Vein endothelial cell (primary cell): ENCODE data around the gene ARHGEF11. TPM values are rescaled to one million over a fixed set of nuclear protein-coding genes. Genes with fewer than 3 reads are reported as not detected.

ENCODE experiments used
- small RNA-seq: library from RNA; depleted of rRNA; stranded (forward); fragments of <200 nt; gene quantifications from one replicate; pipeline ENCODE3, GENCODE V24; 2012
- total RNA-seq: library from RNA; depleted of rRNA; stranded (reverse); fragments of >200 nt; gene quantifications from 2 replicates; pipeline ENCODE4 v1.2.3, GENCODE V29; 2012

ARHGEF11 gene, protein sequence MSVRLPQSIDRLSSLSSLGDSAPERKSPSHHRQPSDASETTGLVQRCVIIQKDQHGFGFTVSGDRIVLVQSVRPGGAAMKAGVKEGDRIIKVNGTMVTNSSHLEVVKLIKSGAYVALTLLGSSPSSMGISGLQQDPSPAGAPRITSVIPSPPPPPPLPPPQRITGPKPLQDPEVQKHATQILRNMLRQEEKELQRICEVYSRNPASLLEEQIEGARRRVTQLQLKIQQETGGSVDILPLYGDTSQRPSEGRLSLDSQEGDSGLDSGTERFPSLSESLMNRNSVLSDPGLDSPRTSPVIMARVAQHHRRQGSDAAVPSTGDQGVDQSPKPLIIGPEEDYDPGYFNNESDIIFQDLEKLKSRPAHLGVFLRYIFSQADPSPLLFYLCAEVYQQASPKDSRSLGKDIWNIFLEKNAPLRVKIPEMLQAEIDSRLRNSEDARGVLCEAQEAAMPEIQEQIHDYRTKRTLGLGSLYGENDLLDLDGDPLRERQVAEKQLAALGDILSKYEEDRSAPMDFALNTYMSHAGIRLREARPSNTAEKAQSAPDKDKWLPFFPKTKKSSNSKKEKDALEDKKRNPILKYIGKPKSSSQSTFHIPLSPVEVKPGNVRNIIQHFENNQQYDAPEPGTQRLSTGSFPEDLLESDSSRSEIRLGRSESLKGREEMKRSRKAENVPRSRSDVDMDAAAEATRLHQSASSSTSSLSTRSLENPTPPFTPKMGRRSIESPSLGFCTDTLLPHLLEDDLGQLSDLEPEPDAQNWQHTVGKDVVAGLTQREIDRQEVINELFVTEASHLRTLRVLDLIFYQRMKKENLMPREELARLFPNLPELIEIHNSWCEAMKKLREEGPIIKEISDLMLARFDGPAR (N-terminal part only)
- 32.7 and 34.0 TPM in 2 replicates for total RNA-seq

GRCh38 chr1:157045250-157046218 is at the start of gene ARHGEF11:
Gene ARHGEF11 (minus strand): TSS chr1:157045742. CDS start chr1:157044330, 1,412 bp downstream.

DNA sequence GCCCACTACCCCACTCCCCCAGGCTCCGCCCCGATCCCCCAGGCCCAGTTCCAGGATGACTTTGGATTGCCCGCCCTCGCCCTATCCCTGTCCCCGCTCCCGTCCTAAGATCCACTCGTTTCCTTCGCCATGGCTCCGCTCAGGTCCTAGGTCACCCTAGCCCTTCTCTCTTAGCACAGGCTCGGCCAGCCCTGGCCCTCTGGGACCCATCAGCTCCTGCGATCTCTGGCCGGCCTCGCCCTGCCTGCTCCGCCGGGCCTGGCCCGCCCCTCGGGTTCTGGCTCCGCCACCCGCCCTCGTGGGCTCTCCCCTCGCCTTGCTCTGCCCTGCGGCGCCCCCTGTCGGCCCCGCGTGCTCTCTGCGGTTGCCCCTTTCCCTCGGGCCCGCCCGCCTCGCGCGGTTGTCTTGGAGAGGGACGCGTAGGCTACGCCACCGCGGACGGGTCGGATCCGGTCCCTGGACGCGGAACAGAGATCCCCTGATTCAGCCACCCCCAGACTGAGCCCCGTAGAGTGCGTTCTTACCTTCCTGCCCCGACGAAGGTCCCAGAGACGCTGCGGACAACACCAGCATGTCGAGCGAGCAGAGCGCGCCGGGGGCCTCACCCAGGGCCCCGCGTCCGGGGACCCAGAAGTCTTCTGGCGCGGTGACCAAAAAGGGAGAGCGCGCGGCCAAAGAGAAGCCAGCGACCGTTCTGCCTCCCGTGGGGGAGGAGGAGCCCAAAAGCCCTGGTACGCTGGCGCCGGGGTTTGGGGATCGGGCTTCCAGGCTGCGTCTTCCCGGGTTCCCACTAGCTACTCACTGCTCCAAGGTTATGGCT is 125.1 kb downstream of the ARHGEF11 start, which contains the start of gene LRRC71:
LRRC71 (plus strand) TSS at position 400 of the 820 bp plus-strand sequence; CDS start at position 572, 172 bp downstream.

GRCh38 chr1:156893048-156893953 is 152.2 kb downstream of the ARHGEF11 start, which contains the start of gene PEAR1:
Gene PEAR1 (plus strand): TSS chr1:156893718. CDS start chr1:156903927, 10,209 bp downstream.

Small RNA genes within 50 kb of the gene (small RNA-seq; reads per million reads assigned to genes)
- gene MIR765 (0.13 reads per million), gene RN7SL612P (not detected)

Other genes starting within 250 kb of the ARHGEF11 start
- 0.33 TPM in 1 of 2 replicates, not detected in the other for gene SH2D2A, start 228.9 kb downstream of the ARHGEF11 start, total RNA-seq
- gene INSRR, start 186.6 kb downstream of the ARHGEF11 start, total RNA-seq: not detected in 2 replicates
- gene NTRK1, start 184.9 kb downstream of the ARHGEF11 start, total RNA-seq: not detected in 2 replicates
- 46.9 and 49.6 TPM in 2 replicates for gene PEAR1, start 152.0 kb downstream of the ARHGEF11 start, total RNA-seq
- 0.19 and 0.33 TPM in 2 replicates for gene LRRC71, start 125.1 kb downstream of the ARHGEF11 start, total RNA-seq
- gene ETV3L, start 54.1 kb upstream of the ARHGEF11 start, total RNA-seq: not detected in 2 replicates
- 18.9 and 22.6 TPM in 2 replicates for gene ETV3, start 92.7 kb upstream of the ARHGEF11 start, total RNA-seq